Measurements from ENCODE around the gene BBS9. TPM values are rescaled to one million over a fixed set of nuclear protein-coding genes. Genes with fewer than 3 reads are reported as not detected.

Gene BBS9
- total and polyA plus RNA-seq, 9 donors = 13.0 to 23.5 (median 15.9) TPM

DNA sequence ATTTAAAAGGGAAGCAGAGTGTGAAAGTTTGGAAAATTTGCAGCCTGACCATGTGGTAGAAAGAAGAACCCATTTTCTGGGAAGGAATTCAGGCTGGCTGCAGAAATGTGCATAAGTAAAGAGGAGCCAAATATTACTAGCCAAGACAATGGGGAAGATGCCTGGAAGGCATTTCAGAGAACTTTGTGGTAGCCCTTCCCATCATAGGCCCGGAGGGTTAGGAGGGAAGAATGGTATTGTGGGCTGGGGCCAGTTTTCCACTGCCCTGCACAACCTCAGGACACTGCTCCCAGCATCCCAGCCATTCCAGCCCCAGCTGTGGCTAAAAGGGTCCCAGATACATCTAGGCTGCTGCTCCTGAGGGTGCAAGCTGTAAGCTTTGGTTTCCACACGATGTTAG is 497.5 kb downstream of the BBS9 start:
- no peaks in the 10 kb centered on the region for H3K36me3 ChIP-seq (ENCODE audit: control insufficient read depth, insufficient read depth, low read length)
- WGBS (ENCODE audit: insufficient coverage) = 100% methylated on average over 2 of the region's 2 CpGs

GRCh38 chr7:33627741-33628140 is 498.4 kb downstream of the BBS9 start:
- no CpG with 5 or more reads among the region's 3 CpGs for WGBS (ENCODE audit: insufficient coverage)
- Histone ChIP-seq H3K4me3 (ENCODE audit: low read length) (no peak overlapping the region), H3K27ac (ENCODE audit: low read length) (no peak overlapping the region), H3K36me3 (ENCODE audit: control insufficient read depth, insufficient read depth, low read length) (no peaks in the 10 kb centered on the region), H3K27me3 (ENCODE audit: control insufficient read depth, insufficient read depth, low read length) (no peaks in the 10 kb centered on the region), H3K4me1 (ENCODE audit: control insufficient read depth, insufficient read depth, low read length) (no peaks in the 10 kb centered on the region), H3K9me3 (replicated peaks; ENCODE audit: control insufficient read depth, low read depth, low read length) (no peaks in the 10 kb centered on the region)
- DNase-seq = no peak

More for the DNA sequence above, 497.5 kb downstream of the BBS9 start:
- Histone ChIP-seq H3K9me3 (replicated peaks; ENCODE audit: control insufficient read depth, low read depth, low read length) (no peaks in the 10 kb centered on the region), H3K27ac (ENCODE audit: low read length) (no peak overlapping the region), H3K27me3 (ENCODE audit: control insufficient read depth, insufficient read depth, low read length) (no peaks in the 10 kb centered on the region), H3K4me1 (ENCODE audit: control insufficient read depth, insufficient read depth, low read length) (no peaks in the 10 kb centered on the region), H3K4me3 (ENCODE audit: low read length) (no peak overlapping the region)
- no peak for DNase-seq

GRCh38 chr7:33628894-33629293 is 499.5 kb downstream of the BBS9 start:
- no peaks in the 10 kb centered on the region for H3K27me3 ChIP-seq (ENCODE audit: control insufficient read depth, insufficient read depth, low read length)
- WGBS (ENCODE audit: insufficient coverage) = no CpG with 5 or more reads among the region's 2 CpGs
- no peak for DNase-seq
- no peak overlapping the region for H3K4me3 ChIP-seq (ENCODE audit: low read length)
- no peaks in the 10 kb centered on the region for H3K4me1 ChIP-seq (ENCODE audit: control insufficient read depth, insufficient read depth, low read length)
- H3K36me3 ChIP-seq (ENCODE audit: control insufficient read depth, insufficient read depth, low read length) = no peaks in the 10 kb centered on the region
- H3K9me3 ChIP-seq (replicated peaks; ENCODE audit: control insufficient read depth, low read depth, low read length) = no peaks in the 10 kb centered on the region
- H3K27ac ChIP-seq (ENCODE audit: low read length) = no peak overlapping the region

GRCh38 chr7:33630359-33630758 is 501.0 kb downstream of the BBS9 start:
- no peaks in the 10 kb centered on the region for H3K9me3 ChIP-seq (replicated peaks; ENCODE audit: control insufficient read depth, low read depth, low read length)
- 52% methylated on average over 4 of the region's 4 CpGs for WGBS (ENCODE audit: insufficient coverage)
- H3K36me3 ChIP-seq (ENCODE audit: control insufficient read depth, insufficient read depth, low read length) = no peaks in the 10 kb centered on the region
- H3K27me3 ChIP-seq (ENCODE audit: control insufficient read depth, insufficient read depth, low read length) = no peaks in the 10 kb centered on the region
- no peaks in the 10 kb centered on the region for H3K4me1 ChIP-seq (ENCODE audit: control insufficient read depth, insufficient read depth, low read length)
- no peak overlapping the region for H3K4me3 ChIP-seq (ENCODE audit: low read length)
- no peak overlapping the region for H3K27ac ChIP-seq (ENCODE audit: low read length)
- DNase-seq = no peak

DNA sequence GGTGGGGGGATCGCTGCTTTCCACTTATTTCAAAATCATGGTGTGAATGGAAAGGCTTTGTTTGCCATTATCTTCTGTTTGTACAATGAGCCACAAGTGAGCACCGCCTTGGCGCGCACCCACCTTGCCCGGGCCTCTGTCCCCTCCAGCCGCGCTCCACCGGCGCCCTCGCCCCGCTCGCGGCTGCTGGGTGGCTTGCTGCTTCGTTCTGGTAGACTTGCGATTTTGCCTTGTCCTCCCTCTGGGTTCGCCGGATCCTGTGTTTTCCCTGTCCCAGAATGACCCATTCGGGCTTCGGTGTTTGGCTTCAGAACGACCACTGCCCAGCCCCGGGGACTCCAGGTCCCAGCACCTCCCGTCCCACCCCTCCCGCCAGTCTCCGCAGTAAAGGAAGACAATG is 503.0 kb downstream of the BBS9 start:
- H3K9me3 ChIP-seq (replicated peaks; ENCODE audit: control insufficient read depth, low read depth, low read length) = no peaks in the 10 kb centered on the region
- no peak overlapping the region for H3K4me3 ChIP-seq (ENCODE audit: low read length)
- 96% methylated on average over 24 of the region's 24 CpGs for WGBS (ENCODE audit: insufficient coverage)
- no peaks in the 10 kb centered on the region for H3K27me3 ChIP-seq (ENCODE audit: control insufficient read depth, insufficient read depth, low read length)
- DNase-seq = no peak
- no peak overlapping the region for H3K27ac ChIP-seq (ENCODE audit: low read length)
- H3K4me1 ChIP-seq (ENCODE audit: control insufficient read depth, insufficient read depth, low read length) = no peaks in the 10 kb centered on the region
- no peaks in the 10 kb centered on the region for H3K36me3 ChIP-seq (ENCODE audit: control insufficient read depth, insufficient read depth, low read length)

DNA sequence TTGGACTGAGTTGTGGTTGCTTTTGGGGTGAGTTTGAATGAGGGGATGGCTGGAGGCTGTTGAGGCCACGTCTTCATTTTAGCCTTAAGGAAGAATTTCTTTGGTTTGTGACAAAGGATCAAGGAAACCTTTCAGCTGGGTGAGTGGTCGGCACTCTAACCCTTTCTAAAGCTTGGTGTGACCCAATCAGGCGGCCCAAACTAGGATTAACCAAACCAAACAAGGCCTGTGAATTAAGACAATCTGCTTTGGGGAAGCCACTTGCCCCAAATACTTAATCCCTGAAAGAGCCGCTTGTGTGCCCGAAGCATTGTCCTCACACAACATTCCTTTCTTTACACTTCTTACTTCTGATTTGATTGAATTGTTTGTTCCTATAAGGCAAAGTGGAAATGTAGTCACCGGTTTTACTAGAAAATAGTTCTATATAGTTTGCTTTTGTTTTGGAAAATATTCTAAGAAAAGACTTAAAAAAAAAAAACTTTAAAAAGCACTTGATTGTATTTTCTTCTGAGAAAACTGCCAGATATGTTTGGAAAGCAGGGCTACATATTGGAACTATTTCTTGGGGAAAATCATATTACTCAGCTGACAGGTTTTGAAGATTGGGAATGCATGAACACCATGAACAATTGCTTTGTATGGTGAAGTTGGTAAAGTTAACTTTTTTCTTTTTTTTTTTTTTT is 503.6 kb downstream of the BBS9 start:
- DNase-seq = peak; percentile 63
- 95% methylated on average over 3 of the region's 6 CpGs for WGBS (ENCODE audit: insufficient coverage)
- H3K36me3 ChIP-seq (ENCODE audit: control insufficient read depth, insufficient read depth, low read length) = no peaks in the 10 kb centered on the region
- H3K27me3 ChIP-seq (ENCODE audit: control insufficient read depth, insufficient read depth, low read length) = no peaks in the 10 kb centered on the region
- H3K27ac ChIP-seq (ENCODE audit: low read length) = peak overlapping the region; percentile 9
- no peaks in the 10 kb centered on the region for H3K9me3 ChIP-seq (replicated peaks; ENCODE audit: control insufficient read depth, low read depth, low read length)
- no peak overlapping the region for H3K4me3 ChIP-seq (ENCODE audit: low read length)
- no peaks in the 10 kb centered on the region for H3K4me1 ChIP-seq (ENCODE audit: control insufficient read depth, insufficient read depth, low read length)

DNA sequence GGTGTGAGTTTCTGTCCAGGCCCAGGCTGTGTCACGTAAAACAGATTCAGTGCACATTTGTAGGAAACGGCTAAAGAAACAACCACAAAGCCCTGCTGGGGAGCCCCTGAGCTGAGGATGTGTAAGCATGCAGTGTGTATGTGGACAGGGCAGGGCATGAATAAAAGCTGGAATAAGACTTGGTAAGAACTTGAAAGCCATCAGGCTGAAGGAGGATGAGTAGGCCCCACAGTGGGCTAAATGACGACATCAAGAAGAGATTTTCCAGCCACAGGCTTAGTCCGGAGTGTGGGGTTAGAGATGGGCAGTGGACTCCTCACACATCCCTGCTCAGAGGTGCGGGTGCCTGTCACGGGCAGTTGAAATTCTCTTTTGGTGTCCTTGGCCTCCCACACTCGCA is 505.2 kb downstream of the BBS9 start:
- no peaks in the 10 kb centered on the region for H3K27me3 ChIP-seq (ENCODE audit: control insufficient read depth, insufficient read depth, low read length)
- DNase-seq = no peak
- no peak overlapping the region for H3K4me3 ChIP-seq (ENCODE audit: low read length)
- H3K9me3 ChIP-seq (replicated peaks; ENCODE audit: control insufficient read depth, low read depth, low read length) = no peaks in the 10 kb centered on the region
- no peak overlapping the region for H3K27ac ChIP-seq (ENCODE audit: low read length)
- H3K36me3 ChIP-seq (ENCODE audit: control insufficient read depth, insufficient read depth, low read length) = no peaks in the 10 kb centered on the region
- 100% methylated on average over 4 of the region's 7 CpGs for WGBS (ENCODE audit: insufficient coverage)
- H3K4me1 ChIP-seq (ENCODE audit: control insufficient read depth, insufficient read depth, low read length) = no peaks in the 10 kb centered on the region

DNA sequence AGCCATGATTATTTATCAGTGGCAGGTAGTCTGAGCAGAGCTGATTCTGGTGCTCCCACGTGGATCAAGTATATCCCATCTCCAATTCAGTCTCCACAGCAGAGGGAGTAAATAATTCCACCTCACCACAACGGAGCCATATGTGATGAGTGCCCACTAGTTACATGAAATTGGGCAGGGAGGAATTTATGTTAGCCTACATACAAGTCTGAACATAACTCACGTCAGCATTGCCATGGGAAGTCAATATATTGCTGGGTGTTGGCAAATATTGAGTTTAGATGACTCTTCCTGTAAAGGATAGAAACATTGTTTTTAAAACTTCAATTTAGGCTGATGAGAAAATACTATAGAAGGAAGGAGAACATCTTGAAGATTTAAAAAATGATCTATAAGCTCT is 507.0 kb downstream of the BBS9 start:
- Histone ChIP-seq H3K27me3 (ENCODE audit: control insufficient read depth, insufficient read depth, low read length) (no peaks in the 10 kb centered on the region), H3K27ac (ENCODE audit: low read length) (no peak overlapping the region), H3K9me3 (replicated peaks; ENCODE audit: control insufficient read depth, low read depth, low read length) (no peaks in the 10 kb centered on the region), H3K4me3 (ENCODE audit: low read length) (no peak overlapping the region), H3K36me3 (ENCODE audit: control insufficient read depth, insufficient read depth, low read length) (no peaks in the 10 kb centered on the region), H3K4me1 (ENCODE audit: control insufficient read depth, insufficient read depth, low read length) (no peaks in the 10 kb centered on the region)
- no peak for DNase-seq
- WGBS (ENCODE audit: insufficient coverage) = 100% methylated on average over 1 of the region's 3 CpGs

GRCh38 chr7:33639552-33640197 is 510.3 kb downstream of the BBS9 start:
- Histone ChIP-seq H3K36me3 (ENCODE audit: control insufficient read depth, insufficient read depth, low read length) (no peaks in the 10 kb centered on the region), H3K27me3 (ENCODE audit: control insufficient read depth, insufficient read depth, low read length) (no peaks in the 10 kb centered on the region), H3K4me1 (ENCODE audit: control insufficient read depth, insufficient read depth, low read length) (no peaks in the 10 kb centered on the region), H3K27ac (ENCODE audit: low read length) (no peak overlapping the region), H3K9me3 (replicated peaks; ENCODE audit: control insufficient read depth, low read depth, low read length) (no peaks in the 10 kb centered on the region), H3K4me3 (ENCODE audit: low read length) (no peak overlapping the region)
- DNase-seq = peak; percentile 65
- no CpG with 5 or more reads among the region's 10 CpGs for WGBS (ENCODE audit: insufficient coverage)

GRCh38 chr7:33640741-33641140 is 511.4 kb downstream of the BBS9 start:
- no peaks in the 10 kb centered on the region for H3K9me3 ChIP-seq (replicated peaks; ENCODE audit: control insufficient read depth, low read depth, low read length)
- no peaks in the 10 kb centered on the region for H3K36me3 ChIP-seq (ENCODE audit: control insufficient read depth, insufficient read depth, low read length)
- H3K4me1 ChIP-seq (ENCODE audit: control insufficient read depth, insufficient read depth, low read length) = peaks cover 4% of the 10 kb centered on the region
- H3K27ac ChIP-seq (ENCODE audit: low read length) = no peak overlapping the region
- WGBS (ENCODE audit: insufficient coverage) = 77% methylated on average over 2 of the region's 3 CpGs
- DNase-seq = peak; percentile 23
- no peaks in the 10 kb centered on the region for H3K27me3 ChIP-seq (ENCODE audit: control insufficient read depth, insufficient read depth, low read length)
- no peak overlapping the region for H3K4me3 ChIP-seq (ENCODE audit: low read length)
